Renal cortical epithelial cell (primary cell): Measurements from ENCODE around the gene ZNF81. TPM values are rescaled to one million over a fixed set of nuclear protein-coding genes. Genes with fewer than 3 reads are reported as not detected.
"Not testable (repeated sequence)": the region's sequence is repeated elsewhere in the genome, so short reads cannot be mapped to it uniquely, and the experiment has no call there.

Source experiments
- DNase-seq: peaks from one replicate; pipeline ENCODE4 v3.0.0-alpha.2; 2011; ENCODE audit warnings: low read depth
- total RNA-seq: library from RNA; depleted of rRNA; stranded (reverse); fragments of >200 nt; gene quantifications from 2 replicates; pipeline ENCODE4 v1.2.3, GENCODE V29; 2014

The ZNF81 gene
- total RNA-seq, 1 donor from 2014 or later: 9.3 TPM

DNA sequence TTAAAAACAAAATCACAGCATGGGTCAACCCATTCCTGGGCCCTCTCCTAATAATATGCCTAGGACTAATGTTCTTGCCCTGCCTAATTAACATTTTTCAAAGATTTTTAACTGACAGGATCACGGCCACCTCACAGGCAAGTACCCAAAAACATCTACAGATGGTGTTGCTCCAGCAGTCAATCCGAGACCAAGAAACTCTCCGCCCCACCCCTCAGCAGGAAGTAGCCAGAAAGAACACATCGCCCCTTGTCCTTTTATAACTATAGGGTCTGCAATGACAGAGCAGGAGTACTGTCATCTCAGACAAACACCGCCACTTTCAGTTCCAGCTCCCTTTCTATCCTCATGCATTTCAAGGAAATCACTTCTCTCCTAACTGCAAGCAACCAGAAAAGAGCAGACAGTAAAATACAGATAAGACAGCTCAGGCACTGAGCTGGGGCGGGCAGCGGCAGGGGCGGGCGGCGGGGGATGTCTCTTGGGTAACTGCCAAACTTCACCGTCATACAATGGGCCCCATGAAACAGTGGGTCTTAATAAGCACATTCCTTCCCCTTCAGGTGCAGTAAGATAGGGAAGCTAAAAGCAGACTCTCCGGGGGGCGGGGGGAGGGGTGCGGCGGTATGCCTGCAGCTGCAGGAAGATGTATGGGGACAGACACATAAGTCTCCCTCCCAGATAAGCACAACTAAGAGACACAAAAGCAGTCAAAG, 99.7 kb downstream of the ZNF81 start:
- no peak for DNase-seq

DNA sequence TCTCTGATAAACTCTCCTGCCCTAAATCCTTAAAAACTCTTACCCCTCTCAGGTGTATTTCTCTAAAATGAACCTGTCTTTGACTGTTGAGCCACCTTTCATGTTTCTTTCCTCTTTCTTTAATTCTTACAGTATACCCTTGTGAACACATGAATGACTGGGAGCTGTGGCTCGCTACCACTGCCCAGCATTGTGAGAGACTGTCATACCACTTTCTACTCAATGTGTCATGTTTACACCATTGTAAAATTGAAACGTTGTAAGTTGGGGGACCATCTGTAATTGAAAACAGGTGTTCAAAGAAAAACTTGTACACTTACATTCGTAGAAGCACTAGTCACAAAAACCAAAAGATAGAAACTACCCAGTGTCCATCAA, 100.2 kb downstream of the ZNF81 start:
- no peak for DNase-seq

DNA sequence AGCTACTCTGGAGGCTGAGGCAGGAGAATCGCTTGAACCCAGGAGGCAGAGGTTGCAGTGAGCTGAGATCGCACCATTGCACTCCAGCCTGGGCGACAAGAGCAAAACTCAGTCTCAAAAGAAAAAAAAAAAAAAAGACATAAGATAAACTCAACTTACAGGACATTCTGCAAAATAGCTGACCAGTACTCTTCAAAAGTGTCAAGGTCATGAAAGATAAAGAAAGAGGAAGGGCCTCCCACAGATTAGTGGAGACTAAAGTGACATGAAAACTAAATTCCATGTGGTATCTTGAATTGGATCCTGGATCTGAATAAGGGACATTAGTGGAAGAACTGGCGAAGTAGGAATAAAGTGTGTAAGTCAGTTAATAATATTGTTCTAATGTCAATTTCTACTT, 103.7 kb downstream of the ZNF81 start:
- no peak for DNase-seq

DNA sequence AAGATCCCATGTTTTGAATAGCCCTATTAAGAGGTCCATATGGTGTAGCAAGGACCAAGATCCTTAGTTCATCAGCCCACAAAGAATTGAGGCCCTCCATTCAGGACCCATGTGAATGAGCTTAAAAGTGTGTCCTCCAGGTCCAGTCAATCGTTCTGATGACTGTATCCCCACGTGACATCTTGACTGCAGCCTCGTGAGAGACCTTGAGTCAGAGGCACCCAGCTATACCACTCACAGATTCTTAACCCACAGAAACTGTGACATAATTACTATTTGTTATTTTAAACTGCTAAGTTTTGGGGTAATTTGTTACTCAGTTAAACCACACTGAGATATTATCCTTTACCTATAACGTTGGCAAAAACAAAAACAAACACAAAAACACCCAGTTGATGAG, 104.7 kb downstream of the ZNF81 start:
- DNase-seq: no peak

DNA sequence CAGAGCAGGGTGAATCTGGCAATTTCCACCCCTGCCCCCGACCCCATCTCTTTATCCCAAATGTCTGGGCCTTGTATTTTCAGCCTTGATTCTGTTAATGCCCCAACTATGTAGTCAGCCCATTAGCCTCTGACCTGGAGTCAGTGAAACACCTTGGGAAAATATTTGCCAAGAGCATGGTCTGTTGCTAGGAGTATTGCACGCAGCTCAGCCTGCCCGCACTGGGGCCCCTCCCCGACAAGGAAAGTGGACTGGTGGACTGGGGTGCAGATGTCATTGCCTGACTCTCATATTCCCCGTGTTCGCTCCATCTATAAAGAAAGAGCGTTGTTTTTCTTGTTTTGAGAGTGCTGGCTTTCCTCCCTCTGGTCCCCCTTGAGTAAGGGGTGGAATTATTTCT, 118.6 kb downstream of the ZNF81 start:
- DNase-seq: not testable (repeated sequence)

DNA sequence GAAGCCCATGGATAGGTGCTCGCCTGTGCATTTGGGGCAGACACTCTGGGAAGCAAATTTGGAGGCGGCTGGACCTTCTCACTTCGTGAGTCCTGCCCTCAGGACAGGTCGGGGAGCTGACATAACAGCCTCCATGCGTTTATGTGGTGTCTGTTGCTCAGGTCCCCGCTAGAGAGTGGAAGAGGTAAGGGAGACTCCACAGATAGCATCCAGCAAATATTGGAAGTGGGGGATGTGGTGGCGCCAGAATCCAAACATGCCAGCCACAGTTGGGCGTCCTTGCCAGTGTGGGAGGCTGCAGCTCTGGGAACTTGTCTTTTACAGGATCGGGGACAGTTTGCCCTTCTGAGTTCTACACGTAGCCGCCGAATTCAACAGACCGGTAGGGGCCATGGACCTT, 119.3 kb downstream of the ZNF81 start:
- DNase-seq: no peak

DNA sequence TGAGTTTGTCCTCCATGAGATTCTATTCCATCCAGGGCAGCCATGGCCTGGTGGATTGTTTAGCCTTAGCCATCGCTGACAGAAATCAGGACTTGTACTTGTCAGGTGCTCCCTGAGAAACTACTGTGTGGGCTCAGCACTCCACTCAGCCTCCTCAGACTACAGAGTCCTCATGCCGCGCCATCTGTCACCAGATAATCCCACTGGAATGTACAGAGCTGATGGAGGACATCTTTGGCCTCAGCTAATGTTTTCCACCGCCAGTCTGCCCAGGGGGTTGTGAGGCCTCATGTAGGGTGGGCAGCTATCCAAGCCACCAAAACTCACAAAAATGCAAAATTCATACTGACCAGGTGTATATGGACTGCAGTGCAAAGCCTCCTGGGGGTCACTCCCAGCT, 121.5 kb downstream of the ZNF81 start:
- not testable (repeated sequence) for DNase-seq

DNA sequence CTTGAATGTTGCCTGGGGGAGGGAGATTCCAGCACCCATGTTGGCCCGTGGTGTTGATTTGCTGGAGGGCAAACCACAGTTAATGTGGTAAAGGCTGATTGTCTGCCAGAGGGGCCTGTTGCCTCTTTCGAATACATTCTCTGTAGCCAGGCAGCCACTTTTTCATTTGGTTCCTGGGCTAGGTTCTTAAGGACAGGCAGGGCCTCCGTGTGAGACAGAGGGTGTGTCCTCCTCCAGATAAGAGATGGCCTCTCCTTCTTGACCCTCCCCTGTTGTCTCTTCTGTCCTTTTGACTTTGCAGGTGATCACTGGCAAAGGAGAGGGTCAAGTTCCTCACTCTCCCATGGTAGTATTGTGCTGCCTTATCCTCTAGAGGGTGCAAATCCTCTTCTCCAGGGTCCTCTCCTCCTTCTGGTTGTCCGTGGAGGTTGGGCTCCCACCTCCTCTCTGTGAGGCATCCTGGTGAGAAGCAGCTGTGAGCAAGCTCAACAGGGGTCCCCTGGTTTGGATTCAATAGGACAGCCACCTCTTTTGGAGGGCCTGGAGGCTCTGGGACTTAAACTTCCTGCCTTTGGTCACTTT, 122.2 kb downstream of the ZNF81 start:
- DNase-seq: no peak

DNA sequence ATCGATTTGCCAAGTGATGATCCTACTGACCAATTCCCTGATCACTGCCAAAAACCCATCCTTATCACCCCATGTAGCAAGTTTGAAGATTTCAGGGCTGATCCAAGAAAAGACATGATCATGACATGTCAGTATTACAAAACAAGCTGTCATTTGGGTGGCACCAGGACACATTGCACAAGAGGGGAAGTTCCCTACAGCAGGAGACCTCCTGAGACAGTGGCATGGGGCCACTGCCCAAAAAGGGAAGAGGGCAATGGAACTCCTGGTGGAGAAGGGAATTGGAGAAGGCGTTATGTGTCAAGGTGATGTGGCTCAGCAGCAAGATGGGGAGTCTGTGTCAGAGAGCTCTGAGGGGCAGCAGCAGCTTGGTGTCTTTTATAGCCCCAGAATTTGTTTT, 123.7 kb downstream of the ZNF81 start:
- DNase-seq: no peak

DNA sequence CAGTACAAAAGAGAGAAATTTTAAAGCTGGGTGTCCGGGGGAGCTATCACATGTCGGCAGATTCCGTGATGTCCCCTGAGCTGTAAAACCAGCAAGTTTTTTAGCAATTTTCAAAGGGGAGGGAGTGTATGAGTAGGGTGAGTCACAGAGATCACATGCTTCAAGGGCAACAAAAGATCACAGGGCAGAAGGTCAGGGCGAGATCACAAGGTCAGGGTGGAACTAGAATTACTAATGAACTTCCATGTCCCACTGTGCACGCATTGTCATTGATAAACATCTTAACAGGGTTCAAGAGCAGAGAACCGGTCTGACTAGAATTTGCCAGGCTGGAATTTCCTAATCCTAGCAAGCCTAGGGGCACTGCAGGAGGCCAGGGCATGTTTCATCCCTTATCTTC, 125.1 kb downstream of the ZNF81 start:
- not testable (repeated sequence) for DNase-seq

DNA sequence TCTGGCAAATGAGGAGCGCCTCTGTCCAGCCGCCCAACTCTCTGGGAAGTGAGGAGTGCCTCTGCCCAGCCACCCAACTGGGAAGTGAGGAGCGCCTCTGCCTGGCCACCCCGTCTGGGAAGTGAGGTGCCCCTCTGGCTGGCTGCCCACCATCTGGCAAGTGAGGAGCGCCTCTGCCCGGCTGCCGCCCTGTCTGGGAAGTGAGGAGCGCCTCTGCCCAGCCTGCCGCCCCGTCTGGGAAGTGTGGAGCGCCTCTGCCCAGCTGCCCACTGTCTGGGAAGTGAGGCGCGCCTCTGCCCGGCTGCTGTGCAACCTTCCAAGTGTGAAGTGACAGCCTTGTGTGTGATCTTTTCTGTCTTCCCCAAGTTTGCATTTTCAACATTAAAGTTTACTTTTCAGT, 128.8 kb downstream of the ZNF81 start:
- not testable (repeated sequence) for DNase-seq

Other genes with a start within 250 kb of the ZNF81 start
- gene SYN1, start 217.0 kb upstream of the ZNF81 start, total RNA-seq: 0.05 and 0.17 TPM in 2 replicates
- 0.05 TPM in 1 of 2 replicates, not detected in the other for gene CFP, start 207.0 kb upstream of the ZNF81 start, total RNA-seq
- gene ELK1, start 186.3 kb upstream of the ZNF81 start, total RNA-seq: 13.5 and 16.4 TPM in 2 replicates
- gene UXT, start 177.7 kb upstream of the ZNF81 start, total RNA-seq: 62.6 and 106 TPM in 2 replicates
- gene ZNF182, start 167.1 kb downstream of the ZNF81 start, total RNA-seq: 3.3 and 10.0 TPM in 2 replicates
- gene SPACA5, start 170.1 kb downstream of the ZNF81 start, total RNA-seq: not detected in 2 replicates
- gene ZNF630, start 234.7 kb downstream of the ZNF81 start, total RNA-seq: 1.7 TPM in 2 replicates